ENCODE results near the gene MACROD2.

Gene MACROD2

GRCh38 chr20:16050366-16050765, 2055.1 kb downstream of the MACROD2 start:
- no peak for DNase-seq
- in situ Hi-C loops (cut with HindIII; ENCODE audit: low pct_ligation_motif_present, low pct_unique_long_range_greater_than_20kb, low sequenced_read_pairs), result no loop called here

- DNase-seq, result no peak
- in situ Hi-C loops (cut with HindIII; ENCODE audit: low pct_ligation_motif_present, low pct_unique_long_range_greater_than_20kb, low sequenced_read_pairs), result no loop called here
Measured at GRCh38 chr20:16051968-16052367, 2056.7 kb downstream of the MACROD2 start.

- DNase-seq, result no peak
- in situ Hi-C loops (cut with HindIII; ENCODE audit: low pct_ligation_motif_present, low pct_unique_long_range_greater_than_20kb, low sequenced_read_pairs), result no loop called here
Measured at GRCh38 chr20:16052456-16052855, 2057.1 kb downstream of the MACROD2 start.

GRCh38 chr20:16054985-16055384, 2059.7 kb downstream of the MACROD2 start:
- in situ Hi-C loops (cut with HindIII; ENCODE audit: low pct_ligation_motif_present, low pct_unique_long_range_greater_than_20kb, low sequenced_read_pairs), result no loop called here
- DNase-seq, result no peak

GRCh38 chr20:16057651-16058050, 2062.3 kb downstream of the MACROD2 start:
- in situ Hi-C loops (cut with HindIII; ENCODE audit: low pct_ligation_motif_present, low pct_unique_long_range_greater_than_20kb, low sequenced_read_pairs), result no loop called here
- no peak for DNase-seq

DNA sequence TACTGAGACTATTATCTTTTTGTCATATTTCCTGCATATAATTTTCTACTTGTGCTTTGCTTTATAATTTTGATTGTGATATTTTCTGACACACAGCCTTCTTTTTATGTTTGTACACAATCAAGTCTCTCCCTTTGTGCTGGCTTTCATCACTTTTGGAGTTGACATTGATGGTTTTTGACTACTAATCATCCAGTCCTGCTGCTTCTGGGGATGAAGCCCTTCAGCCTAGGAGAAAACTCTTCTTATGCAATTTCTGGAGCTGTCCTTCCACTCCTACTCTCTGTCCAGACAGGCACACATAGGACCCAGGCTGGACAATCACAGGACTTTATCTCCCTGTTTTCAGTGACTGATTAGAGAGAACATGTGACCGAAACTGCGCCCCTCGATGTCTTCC, 2063.0 kb downstream of the MACROD2 start:
- no peak for DNase-seq
- in situ Hi-C loops (cut with HindIII; ENCODE audit: low pct_ligation_motif_present, low pct_unique_long_range_greater_than_20kb, low sequenced_read_pairs), result no loop called here

- in situ Hi-C loops (cut with HindIII; ENCODE audit: low pct_ligation_motif_present, low pct_unique_long_range_greater_than_20kb, low sequenced_read_pairs), result no loop called here
- DNase-seq, result no peak
Measured at GRCh38 chr20:16059841-16060240, 2064.5 kb downstream of the MACROD2 start.

GRCh38 chr20:16061351-16061750, 2066.0 kb downstream of the MACROD2 start:
- DNase-seq, result no peak
- in situ Hi-C loops (cut with HindIII; ENCODE audit: low pct_ligation_motif_present, low pct_unique_long_range_greater_than_20kb, low sequenced_read_pairs), result no loop called here

GRCh38 chr20:16062661-16063581, 2067.6 kb downstream of the MACROD2 start:
- no peak for DNase-seq

GRCh38 chr20:16063881-16064280, 2068.6 kb downstream of the MACROD2 start:
- in situ Hi-C loops (cut with HindIII; ENCODE audit: low pct_ligation_motif_present, low pct_unique_long_range_greater_than_20kb, low sequenced_read_pairs), result no loop called here
- DNase-seq, result no peak

More at GRCh38 chr20:16062661-16063581, 2067.6 kb downstream of the MACROD2 start:
- in situ Hi-C loops (cut with HindIII; ENCODE audit: low pct_ligation_motif_present, low pct_unique_long_range_greater_than_20kb, low sequenced_read_pairs), result no loop called here

DNA sequence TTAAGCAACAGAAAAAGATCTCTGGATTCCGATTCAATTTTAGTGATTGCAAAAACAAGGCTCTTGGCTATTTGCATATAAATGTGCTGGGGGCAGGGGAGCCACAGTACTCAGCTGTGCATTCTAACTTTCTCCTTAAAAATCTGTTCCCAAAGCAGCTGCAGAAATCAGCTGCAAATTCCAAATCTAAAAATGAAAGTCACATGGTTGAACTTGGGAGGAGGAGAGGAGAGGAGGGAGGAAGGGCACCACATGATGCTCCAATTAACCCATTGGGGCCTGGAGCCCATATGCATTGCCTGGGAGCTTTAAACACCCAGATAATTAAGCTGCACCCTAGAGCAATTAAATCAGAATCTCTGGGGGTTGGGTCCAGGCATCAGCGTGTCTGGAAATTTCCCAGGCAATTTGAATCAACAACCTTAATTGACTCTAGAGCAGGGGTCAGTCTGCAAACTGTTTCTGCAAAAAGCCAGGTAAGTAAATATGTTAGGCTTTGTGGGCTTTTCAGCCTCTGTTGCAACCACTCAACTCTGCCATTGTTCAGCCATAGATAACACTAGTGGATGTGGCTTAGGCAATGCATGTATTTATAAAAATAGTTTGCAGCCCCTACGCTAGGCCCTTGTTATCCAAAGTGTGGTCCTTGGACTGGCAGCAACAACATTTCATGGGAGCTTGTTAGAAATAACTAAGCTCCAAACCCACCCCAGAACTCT, 2069.8 kb downstream of the MACROD2 start:
- in situ Hi-C loops (cut with HindIII; ENCODE audit: low pct_ligation_motif_present, low pct_unique_long_range_greater_than_20kb, low sequenced_read_pairs), result no loop called here
- DNase-seq, result no peak

- in situ Hi-C loops (cut with HindIII; ENCODE audit: low pct_ligation_motif_present, low pct_unique_long_range_greater_than_20kb, low sequenced_read_pairs), result no loop called here
- DNase-seq, result no peak
Measured at GRCh38 chr20:16066571-16066970, 2071.3 kb downstream of the MACROD2 start.

DNA sequence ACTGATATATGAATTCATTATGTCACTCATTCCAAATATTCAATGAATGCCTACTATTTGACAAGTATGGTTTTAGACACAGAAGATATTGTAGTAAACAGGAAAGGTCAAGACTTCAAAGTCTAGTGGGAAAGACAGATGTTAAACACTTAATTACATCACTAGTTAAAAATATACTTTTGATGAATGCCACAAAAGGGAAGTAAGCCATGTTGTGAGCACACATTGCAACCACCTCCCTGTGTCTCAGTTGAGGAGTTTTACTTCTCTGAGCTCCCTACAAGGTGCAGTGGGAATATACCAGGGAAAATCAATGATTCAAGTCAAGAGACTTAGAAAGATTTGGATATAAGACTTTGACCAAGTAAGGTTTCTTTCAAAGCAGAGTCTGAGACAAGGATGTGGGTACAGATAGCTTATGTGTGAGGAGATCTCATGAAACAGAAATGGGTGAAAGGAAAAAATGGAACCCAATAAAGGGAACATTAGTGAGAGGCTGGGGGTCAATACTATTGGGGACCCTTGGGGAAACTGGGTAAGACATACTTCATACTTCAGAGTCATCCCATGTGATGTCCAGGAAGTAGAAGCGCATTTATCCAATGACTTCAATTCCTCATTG, 2074.2 kb downstream of the MACROD2 start:
- no peak for DNase-seq

DNA sequence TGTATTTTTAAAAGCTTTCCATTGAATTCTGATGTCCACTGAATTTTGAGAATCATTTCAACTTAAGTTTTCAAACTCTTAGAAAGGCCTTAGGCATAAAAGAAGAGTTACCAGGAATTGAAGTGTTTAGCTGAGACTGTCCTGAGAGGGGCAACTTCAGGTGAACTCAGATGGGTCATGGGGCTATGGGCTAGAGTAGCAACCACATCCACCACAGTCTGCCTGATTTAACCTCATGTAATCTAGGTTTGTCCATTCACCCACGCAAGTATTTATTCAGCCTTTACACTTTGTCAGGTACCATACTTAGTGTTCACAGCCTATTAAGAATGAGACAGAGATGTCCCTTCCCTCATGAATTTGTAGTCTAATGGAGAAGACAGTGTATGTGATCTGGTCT, 2076.9 kb downstream of the MACROD2 start:
- in situ Hi-C loops (cut with HindIII; ENCODE audit: low pct_ligation_motif_present, low pct_unique_long_range_greater_than_20kb, low sequenced_read_pairs), result no loop called here
- no peak for DNase-seq

More for the DNA sequence above, 2074.2 kb downstream of the MACROD2 start:
- in situ Hi-C loops (cut with HindIII; ENCODE audit: low pct_ligation_motif_present, low pct_unique_long_range_greater_than_20kb, low sequenced_read_pairs), result no loop called here

GRCh38 chr20:16078172-16078898, 2083.0 kb downstream of the MACROD2 start:
- in situ Hi-C loops (cut with HindIII; ENCODE audit: low pct_ligation_motif_present, low pct_unique_long_range_greater_than_20kb, low sequenced_read_pairs), result no loop called here
- DNase-seq, result no peak

- in situ Hi-C loops (cut with HindIII; ENCODE audit: low pct_ligation_motif_present, low pct_unique_long_range_greater_than_20kb, low sequenced_read_pairs), result no loop called here
Measured at GRCh38 chr20:16081421-16081820, 2086.1 kb downstream of the MACROD2 start.

DNA sequence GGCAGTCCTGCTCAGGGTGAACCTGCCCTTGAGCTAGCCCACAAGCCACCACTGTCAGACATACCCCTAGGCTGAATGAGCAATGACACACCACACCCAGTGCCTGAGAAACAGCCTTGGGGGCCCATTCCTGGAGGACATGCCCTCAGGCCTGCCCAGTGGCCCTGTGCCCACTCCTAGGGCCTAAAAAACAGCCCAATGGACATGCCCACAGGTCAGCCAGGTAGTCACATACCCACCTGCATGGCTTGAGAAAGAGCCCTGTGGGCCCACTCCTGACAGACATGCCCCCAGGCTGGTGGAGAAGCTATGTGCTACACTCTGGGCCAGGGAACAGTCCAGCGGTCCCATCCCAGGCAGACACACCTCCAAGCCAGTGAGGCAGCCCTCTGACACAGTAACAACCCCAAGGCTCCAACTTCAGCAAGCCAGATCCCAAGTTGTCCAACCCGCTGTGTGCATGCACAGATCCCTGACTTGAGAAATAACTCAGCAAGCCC, 2086.8 kb downstream of the MACROD2 start:
- DNase-seq, result no peak
- in situ Hi-C loops (cut with HindIII; ENCODE audit: low pct_ligation_motif_present, low pct_unique_long_range_greater_than_20kb, low sequenced_read_pairs), result no loop called here

More at GRCh38 chr20:16081421-16081820, 2086.1 kb downstream of the MACROD2 start:
- DNase-seq, result no peak

GRCh38 chr20:16083639-16084280, 2088.4 kb downstream of the MACROD2 start:
- no peak for DNase-seq
- in situ Hi-C loops (cut with HindIII; ENCODE audit: low pct_ligation_motif_present, low pct_unique_long_range_greater_than_20kb, low sequenced_read_pairs), result no loop called here

Measured in ACHN (cell line).